Type B pancreatic cell (in vitro differentiated cells): ENCODE data around the gene IQGAP2. TPM values are rescaled to one million over a fixed set of nuclear protein-coding genes. Genes with fewer than 3 reads are reported as not detected.
"Not testable (repeated sequence)": the region's sequence is repeated elsewhere in the genome, so short reads cannot be mapped to it uniquely, and the experiment has no call there.

Source experiments
- DNase-seq: peaks from one replicate; pipeline ENCODE4 v3.0.0; 2021; ENCODE audit warnings: mixed read lengths; ENCODE audit not compliant: unreplicated experiment; ENCODE audit errors: extremely low spot score
- H3K27ac Mint-ChIP-seq: 2 replicates; pipeline ENCODE4 v1.8.0; 2021; ENCODE audit warnings: mild to moderate bottlenecking, mixed read lengths
- H3K27me3 Mint-ChIP-seq: 2 replicates; pipeline ENCODE4 v1.8.0; 2021; ENCODE audit warnings: mixed read lengths
- H3K36me3 Mint-ChIP-seq: 2 replicates; pipeline ENCODE4 v1.8.0; 2021; ENCODE audit warnings: mixed read lengths
- H3K4me1 Mint-ChIP-seq: one replicate; pipeline ENCODE4 v1.8.0; 2021; ENCODE audit warnings: mixed read lengths; ENCODE audit not compliant: unreplicated experiment
- H3K4me3 Mint-ChIP-seq: 2 replicates; pipeline ENCODE4 v1.8.0; 2021; ENCODE audit warnings: mild to moderate bottlenecking, mixed read lengths
- H3K9me3 Mint-ChIP-seq: 2 replicates; pipeline ENCODE4 v1.8.0; 2021; ENCODE audit warnings: mixed read lengths
- CTCF ChIP-seq: fragments of 200-600 bp; sonication (generic); conservative IDR thresholded peaks from 2 replicates; pipeline ENCODE4 v1.5.0; 2021; ENCODE audit warnings: antibody characterized with exemption, mild to moderate bottlenecking
- total RNA-seq: library from RNA; stranded (reverse); gene quantifications from 2 replicates; pipeline ENCODE4 v1.2.1, GENCODE V29; 2021; ENCODE audit warnings: low replicate concordance

The IQGAP2 gene
- total RNA-seq, 1 donor from 2014 or later, result 24.7 TPM

GRCh38 chr5:76427206-76428140 is 24.4 kb downstream of the IQGAP2 start:
- Mint-ChIP-seq H3K36me3 (no peaks in the 10 kb centered on the region), H3K4me3 (no peak overlapping the region), H3K9me3 (no peaks in the 10 kb centered on the region), H3K27ac (no peak overlapping the region), H3K4me1 (peaks cover 33% of the 10 kb centered on the region), H3K27me3 (no peaks in the 10 kb centered on the region)
- TF ChIP-seq CTCF, result no peak
- DNase-seq, result no peak

GRCh38 chr5:76428550-76428949 is 25.5 kb downstream of the IQGAP2 start:
- H3K27ac Mint-ChIP-seq, DNase-seq, H3K4me3 Mint-ChIP-seq, H3K27me3 Mint-ChIP-seq, H3K36me3 Mint-ChIP-seq, H3K9me3 Mint-ChIP-seq: not testable (repeated sequence)
- peaks cover 32% of the 10 kb centered on the region for H3K4me1 Mint-ChIP-seq

- no peaks in the 10 kb centered on the region for H3K27me3 Mint-ChIP-seq
These were observed 30.2 kb downstream of the IQGAP2 start for GRCh38 chr5:76433261-76433660.

GRCh38 chr5:76437507-76437906 is 34.4 kb downstream of the IQGAP2 start:
- peaks cover 12% of the 10 kb centered on the region for H3K36me3 Mint-ChIP-seq
- not testable (repeated sequence) for H3K27me3 Mint-ChIP-seq, H3K9me3 Mint-ChIP-seq, H3K27ac Mint-ChIP-seq, DNase-seq, H3K4me3 Mint-ChIP-seq, H3K4me1 Mint-ChIP-seq

More at GRCh38 chr5:76433261-76433660, 30.2 kb downstream of the IQGAP2 start:
- Mint-ChIP-seq H3K4me1 (peaks cover 6% of the 10 kb centered on the region), H3K27ac (no peak overlapping the region), H3K36me3 (peaks cover 4% of the 10 kb centered on the region), H3K4me3 (no peak overlapping the region), H3K9me3 (peaks cover 5% of the 10 kb centered on the region)
- DNase-seq, result no peak
- no peak for TF ChIP-seq CTCF

- peaks cover 5% of the 10 kb centered on the region for H3K9me3 Mint-ChIP-seq
- no peak overlapping the region for H3K4me3 Mint-ChIP-seq
- no peaks in the 10 kb centered on the region for H3K27me3 Mint-ChIP-seq
- H3K27ac Mint-ChIP-seq, result no peak overlapping the region
- no peak for DNase-seq
- no peak for TF ChIP-seq CTCF
- H3K36me3 Mint-ChIP-seq, result peaks cover 12% of the 10 kb centered on the region
- H3K4me1 Mint-ChIP-seq, result peaks cover 6% of the 10 kb centered on the region
These were observed 34.9 kb downstream of the IQGAP2 start for GRCh38 chr5:76438025-76438424.

- H3K4me1 Mint-ChIP-seq, result no peaks in the 10 kb centered on the region
- H3K36me3 Mint-ChIP-seq, result peaks cover 12% of the 10 kb centered on the region
- H3K27me3 Mint-ChIP-seq, result no peaks in the 10 kb centered on the region
- TF ChIP-seq CTCF, result no peak
- DNase-seq, result no peak
- H3K27ac Mint-ChIP-seq, result no peak overlapping the region
- H3K9me3 Mint-ChIP-seq, result peaks cover 5% of the 10 kb centered on the region
- H3K4me3 Mint-ChIP-seq, result no peak overlapping the region
These were observed 36.1 kb downstream of the IQGAP2 start for GRCh38 chr5:76439201-76439600.
